ENCODE results near the gene MRPL28.
A peak's percentile ranks its signal among the peaks of the same experiment; 100 is the strongest.
"Not testable (repeated sequence)": the region's sequence is repeated elsewhere in the genome, so short reads cannot be mapped to it uniquely, and the experiment has no call there.

Gene MRPL28

GRCh38 chr16:339680-340079 is 30.7 kb downstream of the MRPL28 start:
- no peak for DNase-seq (ENCODE audit: low spot score)

GRCh38 chr16:337975-338575 is 32.3 kb downstream of the MRPL28 start:
- DNase-seq (ENCODE audit: low spot score): no peak

GRCh38 chr16:337437-337836 is 32.9 kb downstream of the MRPL28 start:
- DNase-seq (ENCODE audit: low spot score): no peak

- no peak for DNase-seq (ENCODE audit: low spot score)
These were observed 34.1 kb downstream of the MRPL28 start for GRCh38 chr16:336269-336668.

- not testable (repeated sequence) for DNase-seq (ENCODE audit: low spot score)
These were observed 35.3 kb downstream of the MRPL28 start for GRCh38 chr16:334861-335632.

GRCh38 chr16:334164-334832 is 36.0 kb downstream of the MRPL28 start:
- not testable (repeated sequence) for DNase-seq (ENCODE audit: low spot score)

GRCh38 chr16:333406-334094 is 36.8 kb downstream of the MRPL28 start:
- DNase-seq (ENCODE audit: low spot score): no peak

GRCh38 chr16:331181-331814 is 39.0 kb downstream of the MRPL28 start:
- not testable (repeated sequence) for DNase-seq (ENCODE audit: low spot score)

- DNase-seq (ENCODE audit: low spot score): no peak
These were observed 39.6 kb downstream of the MRPL28 start for GRCh38 chr16:330741-331140.

GRCh38 chr16:325375-326145 is 44.8 kb downstream of the MRPL28 start:
- no peak for DNase-seq (ENCODE audit: low spot score)

- DNase-seq (ENCODE audit: low spot score): no peak
These were observed 45.6 kb downstream of the MRPL28 start for GRCh38 chr16:324451-325334.

GRCh38 chr16:324201-324450 is 46.2 kb downstream of the MRPL28 start:
- no peak for DNase-seq (ENCODE audit: low spot score)

- no peak for DNase-seq (ENCODE audit: low spot score)
These were observed 47.7 kb downstream of the MRPL28 start for GRCh38 chr16:322476-323143.

- DNase-seq (ENCODE audit: low spot score): no peak
These were observed 48.8 kb downstream of the MRPL28 start for GRCh38 chr16:321532-321931.

GRCh38 chr16:320206-320605 is 50.1 kb downstream of the MRPL28 start:
- no peak for DNase-seq (ENCODE audit: low spot score)

- peak; percentile 53 for DNase-seq (ENCODE audit: low spot score)
These were observed 51.7 kb downstream of the MRPL28 start for GRCh38 chr16:318628-319027.

- no peak for DNase-seq (ENCODE audit: low spot score)
These were observed 52.8 kb downstream of the MRPL28 start for GRCh38 chr16:317583-317982.
